AML-193 (cell line): ENCODE data around the gene CA10.
A peak's percentile ranks its signal among the peaks of the same experiment; 100 is the strongest.

ENCODE experiments used
- DNase-seq, 2 experiments: peaks; one replicate each; lab custom pipeline; 2025; lab: John Stamatoyannopoulos, UW

The CA10 gene

GRCh38 chr17:51869387-51869786 lies 289.1 kb downstream of the CA10 start:
- peak; percentile 11 to 25 for DNase-seq

- peak; percentile 54 to 65 for DNase-seq
These were observed 297.5 kb downstream of the CA10 start for GRCh38 chr17:51860954-51861561.

GRCh38 chr17:51857052-51857597 lies 301.4 kb downstream of the CA10 start:
- DNase-seq: no peak

- DNase-seq: no peak
These were observed 302.7 kb downstream of the CA10 start for GRCh38 chr17:51855806-51856205.

GRCh38 chr17:51853857-51854256 lies 304.7 kb downstream of the CA10 start:
- no peak for DNase-seq

- DNase-seq: no peak
These were observed 305.9 kb downstream of the CA10 start for GRCh38 chr17:51852603-51853002.

GRCh38 chr17:51850201-51850600 lies 308.3 kb downstream of the CA10 start:
- no peak for DNase-seq

GRCh38 chr17:51848451-51848850 lies 310.1 kb downstream of the CA10 start:
- DNase-seq: no peak

- no peak for DNase-seq
These were observed 311.9 kb downstream of the CA10 start for GRCh38 chr17:51846566-51846965.

GRCh38 chr17:51845776-51846175 lies 312.7 kb downstream of the CA10 start:
- no peak for DNase-seq

GRCh38 chr17:51842763-51843162 lies 315.8 kb downstream of the CA10 start:
- no peak for DNase-seq

GRCh38 chr17:51841669-51842068 lies 316.8 kb downstream of the CA10 start:
- no peak for DNase-seq

GRCh38 chr17:51840688-51841087 lies 317.8 kb downstream of the CA10 start:
- DNase-seq: no peak

- no peak for DNase-seq
These were observed 324.9 kb downstream of the CA10 start for GRCh38 chr17:51833620-51834019.

GRCh38 chr17:51833045-51833444 lies 325.5 kb downstream of the CA10 start:
- DNase-seq: no peak

- no peak for DNase-seq
These were observed 327.6 kb downstream of the CA10 start for GRCh38 chr17:51830886-51831285.

- no peak for DNase-seq
These were observed 328.1 kb downstream of the CA10 start for GRCh38 chr17:51830451-51830850.

- DNase-seq: no peak
These were observed 329.6 kb downstream of the CA10 start for GRCh38 chr17:51828901-51829300.

GRCh38 chr17:51827140-51827539 lies 331.4 kb downstream of the CA10 start:
- DNase-seq: no peak

- DNase-seq: no peak
These were observed 337.7 kb downstream of the CA10 start for GRCh38 chr17:51820766-51821165.

- DNase-seq: no peak
These were observed 338.3 kb downstream of the CA10 start for GRCh38 chr17:51820252-51820651.

- no peak for DNase-seq
These were observed 338.9 kb downstream of the CA10 start for GRCh38 chr17:51819341-51820219.

GRCh38 chr17:51818777-51819176 lies 339.7 kb downstream of the CA10 start:
- DNase-seq: no peak
